ENCODE measurements around the gene ICE1. TPM values are rescaled to one million over a fixed set of nuclear protein-coding genes. Genes with fewer than 3 reads are reported as not detected.

The ICE1 gene
- total and polyA plus RNA-seq, 2 donors (not counting 1 experiment from before 2014, with no cell fraction given), result 6.5 to 39.7 TPM

GRCh38 chr5:5466227-5466626, 43.8 kb downstream of the ICE1 start:
- no peak for ATAC-seq (ENCODE audit: low read depth)
- CTCF ChIA-PET, result no interaction called here

GRCh38 chr5:5467737-5468136, 45.3 kb downstream of the ICE1 start:
- Mint-ChIP-seq H3K9me3 (ENCODE audit: insufficient read depth) (no peaks in the 10 kb centered on the region), H3K27ac (no peak overlapping the region), H3K4me1 (no peaks in the 10 kb centered on the region), H3K27me3 (no peaks in the 10 kb centered on the region), H3K4me3 (no peak overlapping the region)
- H3K9me3 ChIP-seq (ENCODE audit: control extremely low read depth in 1 of 3, control insufficient read depth in 2 of 3, insufficient read depth in 1 of 3, low read length in 2 of 3), result no peaks in the 10 kb centered on the region
- WGBS (ENCODE audit: insufficient coverage), result 100% methylated on average over 3 of the region's 4 CpGs
- CTCF ChIA-PET, result no interaction called here
- H3K27me3 ChIP-seq (replicated peaks in 1 of 4; ENCODE audit: control extremely low read depth in 1 of 4, control insufficient read depth in 3 of 4, insufficient read depth in 4 of 4, low read length in 3 of 4), result no peaks in the 10 kb centered on the region
- POLR2A ChIA-PET, result no interaction called here
- H2AFZ ChIP-seq (ENCODE audit: insufficient read depth, low read depth, low read length, poor library complexity, severe bottlenecking), result no peak overlapping the region
- H3K36me3 ChIP-seq (replicated peaks in 1 of 2; ENCODE audit: control extremely low read depth in 1 of 2, control insufficient read depth in 1 of 2, extremely low read depth in 1 of 2, insufficient read depth in 2 of 2, low read length in 1 of 2), result peaks cover 2 to 41% of the 10 kb centered on the region in 2 experiments
- intact Hi-C loops (cut with micrococcal nuclease), result no loop called here
- no peak overlapping the region for H3K9ac ChIP-seq (ENCODE audit: low read length)
- ATAC-seq (ENCODE audit: low read depth) (no peak), DNase-seq (no peak)
- no peak overlapping the region for H3K4me2 ChIP-seq (replicated peaks; ENCODE audit: low read depth, low read length, poor library complexity, severe bottlenecking)
- no peaks in the 10 kb centered on the region for H3K79me2 ChIP-seq (ENCODE audit: control insufficient read depth, insufficient read depth, low read length)
- no peak overlapping the region for H3K4me3 ChIP-seq (ENCODE audit: control extremely low read depth in 1 of 5, extremely low read depth in 1 of 5, insufficient read depth in 1 of 5, low read depth in 2 of 5, low read length in 4 of 5)
- H4K20me1 ChIP-seq (ENCODE audit: control insufficient read depth, insufficient read depth, low read length, poor library complexity, severe bottlenecking), result no peaks in the 10 kb centered on the region
- no peak overlapping the region for H3K27ac ChIP-seq (ENCODE audit: low read length in 2 of 2)
- H3K4me1 ChIP-seq (ENCODE audit: control insufficient read depth in 2 of 2, insufficient read depth in 2 of 2, low read length in 2 of 2), result no peaks in the 10 kb centered on the region
- TF ChIP-seq EZH2 (IDR thresholded peaks at IDR 0.05; ENCODE audit: borderline replicate concordance, insufficient read depth, low read depth, low read length, poor library complexity, severe bottlenecking) (no peak), CTCF (IDR thresholded peaks at IDR 0.05) (no peak)

More at GRCh38 chr5:5466227-5466626, 43.8 kb downstream of the ICE1 start:
- Mint-ChIP-seq H3K27ac (no peak overlapping the region), H3K4me1 (no peaks in the 10 kb centered on the region), H3K27me3 (no peaks in the 10 kb centered on the region), H3K4me3 (no peak overlapping the region), H3K9me3 (ENCODE audit: insufficient read depth) (no peaks in the 10 kb centered on the region)
- intact Hi-C loops (cut with micrococcal nuclease), result no loop called here
- H3K9me3 ChIP-seq (ENCODE audit: control extremely low read depth in 1 of 3, control insufficient read depth in 2 of 3, insufficient read depth in 1 of 3, low read length in 2 of 3), result no peaks in the 10 kb centered on the region
- no peaks in the 10 kb centered on the region for H4K20me1 ChIP-seq (ENCODE audit: control insufficient read depth, insufficient read depth, low read length, poor library complexity, severe bottlenecking)
- TF ChIP-seq CTCF (IDR thresholded peaks at IDR 0.05), result no peak
- no peak for TF ChIP-seq EZH2 (IDR thresholded peaks at IDR 0.05; ENCODE audit: borderline replicate concordance, insufficient read depth, low read depth, low read length, poor library complexity, severe bottlenecking)
- H3K27me3 ChIP-seq (replicated peaks in 1 of 4; ENCODE audit: control extremely low read depth in 1 of 4, control insufficient read depth in 3 of 4, insufficient read depth in 4 of 4, low read length in 3 of 4), result no peaks in the 10 kb centered on the region
- H3K27ac ChIP-seq (ENCODE audit: low read length in 2 of 2), result no peak overlapping the region
- no peak for DNase-seq
- no peak overlapping the region for H3K4me2 ChIP-seq (replicated peaks; ENCODE audit: low read depth, low read length, poor library complexity, severe bottlenecking)
- H3K4me1 ChIP-seq (ENCODE audit: control insufficient read depth in 2 of 2, insufficient read depth in 2 of 2, low read length in 2 of 2), result no peaks in the 10 kb centered on the region
- H3K36me3 ChIP-seq (replicated peaks in 1 of 2; ENCODE audit: control extremely low read depth in 1 of 2, control insufficient read depth in 1 of 2, extremely low read depth in 1 of 2, insufficient read depth in 2 of 2, low read length in 1 of 2), result peaks cover 6 to 55% of the 10 kb centered on the region in 2 experiments
- no peak overlapping the region for H2AFZ ChIP-seq (ENCODE audit: insufficient read depth, low read depth, low read length, poor library complexity, severe bottlenecking)
- POLR2A ChIA-PET, result no interaction called here
- no peaks in the 10 kb centered on the region for H3K79me2 ChIP-seq (ENCODE audit: control insufficient read depth, insufficient read depth, low read length)
- H3K4me3 ChIP-seq (ENCODE audit: control extremely low read depth in 1 of 5, extremely low read depth in 1 of 5, insufficient read depth in 1 of 5, low read depth in 2 of 5, low read length in 4 of 5), result no peak overlapping the region
- no peak overlapping the region for H3K9ac ChIP-seq (ENCODE audit: low read length)
- 100% methylated on average over 3 of the region's 5 CpGs for WGBS (ENCODE audit: insufficient coverage)

Data from B cell (primary cell).